Adrenal gland (tissue), 5 donors: ENCODE measurements around the gene TMEM63A.

Source experiments
- POLR2A ChIP-seq, 2 donors: fragments of 450-650 bp; IDR thresholded peaks; one replicate each; pipeline ENCODE4 v1.6.1; 2017; ENCODE audit warnings: antibody characterized with exemption in 2 of 2, mild to moderate bottlenecking in 2 of 2, moderate library complexity in 1 of 2
- TF ChIP-seq, protein P1 (sequence below), 6 experiments: fragments of 450-650 bp in 4 of 6; fragments of 200-600 bp in 2 of 6; sonication (generic) in 1 of 6; IDR thresholded peaks; 1 replicate in 5 of 6; 2 replicates in 1 of 6; pipeline versions ENCODE4 v1.5.1 to v1.8.0; 2016 to 2021; ENCODE audit warnings: antibody characterized with exemption in 6 of 6, mild to moderate bottlenecking in 2 of 6, moderate library complexity in 1 of 6
- donor health status: DM: no; HTN: no; CAD: no.

DNA sequence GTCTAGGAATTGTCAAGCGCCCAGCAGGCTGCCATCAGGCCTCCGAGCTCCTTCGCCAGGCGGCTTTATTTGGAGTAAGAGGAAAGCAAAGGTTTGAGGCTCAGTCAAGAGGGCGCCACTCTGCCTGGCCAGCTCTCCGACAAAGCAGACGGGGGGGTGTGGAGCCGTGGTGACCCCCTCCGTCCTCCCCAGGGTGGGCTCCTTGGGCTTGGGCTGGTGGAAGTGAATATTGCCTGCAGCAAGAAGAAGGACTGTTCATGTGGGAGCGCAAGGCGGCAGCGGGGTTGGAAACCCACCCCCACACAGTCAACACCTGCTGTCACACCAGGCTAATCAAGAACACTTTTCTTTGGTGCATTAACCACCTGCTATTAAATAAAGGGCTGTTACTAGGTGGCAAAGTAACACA, 57.6 kb downstream of the TMEM63A start:
- TF ChIP-seq, protein P1, sequence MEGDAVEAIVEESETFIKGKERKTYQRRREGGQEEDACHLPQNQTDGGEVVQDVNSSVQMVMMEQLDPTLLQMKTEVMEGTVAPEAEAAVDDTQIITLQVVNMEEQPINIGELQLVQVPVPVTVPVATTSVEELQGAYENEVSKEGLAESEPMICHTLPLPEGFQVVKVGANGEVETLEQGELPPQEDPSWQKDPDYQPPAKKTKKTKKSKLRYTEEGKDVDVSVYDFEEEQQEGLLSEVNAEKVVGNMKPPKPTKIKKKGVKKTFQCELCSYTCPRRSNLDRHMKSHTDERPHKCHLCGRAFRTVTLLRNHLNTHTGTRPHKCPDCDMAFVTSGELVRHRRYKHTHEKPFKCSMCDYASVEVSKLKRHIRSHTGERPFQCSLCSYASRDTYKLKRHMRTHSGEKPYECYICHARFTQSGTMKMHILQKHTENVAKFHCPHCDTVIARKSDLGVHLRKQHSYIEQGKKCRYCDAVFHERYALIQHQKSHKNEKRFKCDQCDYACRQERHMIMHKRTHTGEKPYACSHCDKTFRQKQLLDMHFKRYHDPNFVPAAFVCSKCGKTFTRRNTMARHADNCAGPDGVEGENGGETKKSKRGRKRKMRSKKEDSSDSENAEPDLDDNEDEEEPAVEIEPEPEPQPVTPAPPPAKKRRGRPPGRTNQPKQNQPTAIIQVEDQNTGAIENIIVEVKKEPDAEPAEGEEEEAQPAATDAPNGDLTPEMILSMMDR (IDR thresholded peaks at IDR 0.05), result no peak
- no peak for TF ChIP-seq POLR2A (IDR thresholded peaks at IDR 0.05)
